ENCODE measurements around the gene KRT36.

- TF ChIP-seq POLR2AphosphoS5 (IDR thresholded peaks at IDR 0.05; ENCODE audit: insufficient read depth in 1 of 2, low read depth in 1 of 2) (peak in 1 of 2 donors; percentile 7), POLR2A (IDR thresholded peaks at IDR 0.05) (no peak), CTCF (IDR thresholded peaks at IDR 0.05) (no peak)
These were observed 34.1 kb upstream of the KRT36 start for GRCh38 chr17:41523787-41524186.
